ENCODE results near the gene PPARGC1A.

DNA sequence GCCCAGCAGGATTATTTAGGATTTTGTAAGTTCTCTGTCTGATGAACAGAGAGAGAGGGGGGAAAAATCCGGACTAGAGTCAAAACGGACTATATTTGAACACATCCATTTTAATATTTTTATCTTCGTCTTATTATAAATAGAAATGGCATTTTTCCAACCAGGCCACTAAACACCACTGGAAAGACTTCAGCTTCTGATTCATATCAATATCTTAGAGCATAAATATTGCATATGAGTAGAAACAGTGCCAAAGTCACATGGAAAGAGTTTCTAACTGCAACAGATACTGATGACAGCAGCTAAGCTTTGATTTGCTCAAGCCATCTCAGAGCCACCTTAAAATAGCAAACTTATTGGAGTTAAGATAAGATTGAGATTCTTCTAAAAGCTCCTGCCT, 456 bp downstream of the PPARGC1A start:
- TF ChIP-seq, protein P1, sequence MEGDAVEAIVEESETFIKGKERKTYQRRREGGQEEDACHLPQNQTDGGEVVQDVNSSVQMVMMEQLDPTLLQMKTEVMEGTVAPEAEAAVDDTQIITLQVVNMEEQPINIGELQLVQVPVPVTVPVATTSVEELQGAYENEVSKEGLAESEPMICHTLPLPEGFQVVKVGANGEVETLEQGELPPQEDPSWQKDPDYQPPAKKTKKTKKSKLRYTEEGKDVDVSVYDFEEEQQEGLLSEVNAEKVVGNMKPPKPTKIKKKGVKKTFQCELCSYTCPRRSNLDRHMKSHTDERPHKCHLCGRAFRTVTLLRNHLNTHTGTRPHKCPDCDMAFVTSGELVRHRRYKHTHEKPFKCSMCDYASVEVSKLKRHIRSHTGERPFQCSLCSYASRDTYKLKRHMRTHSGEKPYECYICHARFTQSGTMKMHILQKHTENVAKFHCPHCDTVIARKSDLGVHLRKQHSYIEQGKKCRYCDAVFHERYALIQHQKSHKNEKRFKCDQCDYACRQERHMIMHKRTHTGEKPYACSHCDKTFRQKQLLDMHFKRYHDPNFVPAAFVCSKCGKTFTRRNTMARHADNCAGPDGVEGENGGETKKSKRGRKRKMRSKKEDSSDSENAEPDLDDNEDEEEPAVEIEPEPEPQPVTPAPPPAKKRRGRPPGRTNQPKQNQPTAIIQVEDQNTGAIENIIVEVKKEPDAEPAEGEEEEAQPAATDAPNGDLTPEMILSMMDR (conservative IDR thresholded peaks at IDR 0.05) = no peak
- TF ChIP-seq ZFX (IDR thresholded peaks at IDR 0.05) = no peak
